HG03159 (cell line): ENCODE measurements around the gene RPS14.
"Not testable (repeated sequence)": the region's sequence is repeated elsewhere in the genome, so short reads cannot be mapped to it uniquely, and the experiment has no call there.

Experiments used
- ATAC-seq: cut with Tn5 transposase; IDR thresholded peaks from one replicate; pipeline ENCODE4 v1.9.1; 2021; ENCODE audit warnings: mild to moderate bottlenecking, moderate library complexity; ENCODE audit not compliant: unreplicated experiment

RPS14 gene

DNA sequence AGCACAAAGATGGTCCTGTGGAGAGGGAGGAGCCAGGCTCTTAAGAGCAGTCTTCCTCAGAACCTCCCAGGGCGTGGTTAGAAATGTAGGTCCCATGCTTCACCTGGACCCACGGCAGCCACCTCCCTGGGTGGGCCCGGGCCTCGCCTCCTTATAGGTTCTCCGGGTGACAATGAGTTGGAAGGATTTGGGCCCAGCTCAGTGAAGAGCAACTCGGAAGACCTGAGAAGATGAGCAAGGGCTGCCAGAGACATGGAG lies 32.1 kb upstream of the RPS14 start:
- no peak for ATAC-seq

DNA sequence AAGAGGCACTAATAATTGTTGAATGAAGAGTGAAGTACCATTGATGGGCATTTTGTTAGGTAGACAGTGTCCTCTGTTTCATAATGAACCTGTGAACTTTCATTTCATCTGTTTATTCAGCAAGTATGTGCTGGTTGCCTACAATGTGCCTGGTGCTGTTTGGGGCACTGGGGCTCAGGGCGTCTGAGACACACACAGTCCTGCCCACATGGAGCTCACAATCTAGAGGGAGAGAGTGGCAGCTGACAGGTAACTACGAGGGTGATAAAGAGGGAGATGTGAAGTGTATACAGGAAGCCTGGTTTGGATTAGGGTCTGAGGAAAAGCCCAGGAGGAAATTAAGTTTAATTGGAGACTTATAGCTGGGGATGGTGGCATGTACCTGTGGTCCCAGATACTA lies 29.9 kb upstream of the RPS14 start:
- ATAC-seq = no peak

DNA sequence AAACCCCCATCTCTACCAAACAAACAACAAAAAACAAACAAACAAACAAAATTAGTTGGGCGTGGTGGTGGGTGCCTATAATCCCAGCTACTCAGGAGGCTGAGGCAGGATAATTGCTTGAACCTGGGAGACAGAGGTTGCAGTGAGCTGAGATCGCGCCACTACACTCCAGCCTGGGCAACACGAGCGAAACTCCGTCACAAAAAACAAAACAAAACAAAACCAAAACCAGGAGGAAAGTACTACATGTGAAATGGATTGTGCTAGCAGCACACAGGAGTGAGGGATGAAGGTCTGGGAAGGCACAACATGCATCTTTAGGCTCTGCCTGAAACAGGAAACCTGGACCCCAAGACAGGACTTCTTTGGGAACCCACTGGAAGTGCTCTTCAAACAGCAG lies 27.0 kb upstream of the RPS14 start:
- not testable (repeated sequence) for ATAC-seq

DNA sequence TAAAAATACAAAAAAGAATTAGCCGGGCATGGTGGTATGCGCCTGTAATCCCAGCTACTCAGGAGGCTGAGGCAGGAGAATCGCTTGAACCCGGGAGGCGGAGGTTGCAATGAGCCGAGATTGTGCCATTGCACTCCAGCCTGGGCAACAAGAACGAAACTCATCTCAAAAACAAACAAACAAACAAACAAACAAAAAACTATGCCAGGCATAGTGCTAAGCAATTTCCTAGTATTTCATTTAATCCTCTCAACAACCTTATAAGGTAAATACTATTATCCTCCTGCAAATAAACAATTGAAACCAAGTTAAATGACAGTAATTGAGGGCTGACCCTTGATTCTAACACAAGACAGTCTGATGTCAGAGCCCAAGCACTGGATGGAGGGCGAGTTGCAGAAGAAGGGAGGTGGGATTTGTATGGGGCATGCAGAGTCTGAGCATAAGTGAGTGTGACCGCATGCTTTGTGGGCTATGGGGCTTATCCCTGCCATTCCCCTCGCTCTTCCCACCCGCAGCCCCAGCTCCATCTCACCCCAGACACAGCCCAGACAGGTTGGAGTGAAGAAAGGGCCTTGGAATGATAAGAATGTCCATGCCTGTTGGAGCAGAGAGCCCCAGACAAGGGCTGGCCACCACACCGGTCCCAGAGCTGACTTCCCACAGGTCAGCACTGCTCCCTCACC lies 24.3 kb upstream of the RPS14 start:
- no peak for ATAC-seq

DNA sequence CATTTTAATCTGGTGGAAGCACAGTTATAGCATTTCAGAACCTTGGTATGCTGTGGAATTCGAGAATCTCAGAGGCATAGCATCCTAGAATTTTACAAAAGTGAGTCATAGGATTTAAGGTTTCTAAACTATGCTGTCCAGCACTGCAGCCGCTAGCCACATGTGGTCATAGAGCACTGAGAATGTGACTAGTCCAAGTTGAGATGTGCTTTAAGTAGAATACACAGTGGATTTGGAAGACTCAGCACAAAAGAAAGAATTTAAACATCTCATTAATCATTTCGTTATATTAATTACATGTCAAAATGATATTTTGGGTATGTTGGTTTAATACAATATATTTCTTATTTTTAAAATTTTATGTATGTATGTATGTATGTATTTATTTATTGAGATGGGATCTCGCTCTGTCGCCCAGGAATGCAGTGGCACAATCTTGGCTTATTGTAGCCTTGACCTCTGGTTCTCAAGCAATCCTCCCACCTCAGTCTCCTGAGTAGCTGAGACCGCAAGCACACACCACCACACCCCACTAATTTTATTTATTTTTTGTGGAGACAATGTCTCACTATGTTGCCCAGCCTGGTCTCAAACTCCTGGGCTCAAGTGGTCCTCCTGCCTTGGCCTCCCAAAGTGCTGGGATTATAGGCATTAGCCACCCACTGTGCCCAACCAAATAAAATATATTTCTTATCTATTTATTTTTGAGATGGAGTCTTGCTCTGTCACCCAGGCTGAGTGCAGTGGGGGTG lies 20.4 kb upstream of the RPS14 start:
- ATAC-seq = no peak

DNA sequence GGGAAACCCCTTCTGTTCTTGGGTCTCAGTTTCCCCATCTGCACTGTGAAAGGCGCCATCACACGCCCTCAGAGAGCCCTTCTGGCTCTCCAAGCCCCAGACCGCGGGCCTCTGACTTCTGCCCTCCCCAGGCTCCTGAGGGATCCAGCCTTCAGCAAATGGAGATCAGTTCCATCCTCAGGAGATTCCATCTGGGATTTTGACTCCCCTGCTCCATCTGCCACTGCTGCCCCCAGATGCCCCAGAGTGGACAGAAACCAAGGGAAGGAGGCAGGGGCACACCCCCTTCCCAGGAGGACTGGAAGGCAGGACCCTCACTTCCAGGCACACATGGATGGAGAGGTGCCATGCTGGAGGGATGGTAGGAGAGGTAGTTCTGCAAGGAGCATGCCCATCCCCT lies 18.7 kb upstream of the RPS14 start:
- no peak for ATAC-seq

DNA sequence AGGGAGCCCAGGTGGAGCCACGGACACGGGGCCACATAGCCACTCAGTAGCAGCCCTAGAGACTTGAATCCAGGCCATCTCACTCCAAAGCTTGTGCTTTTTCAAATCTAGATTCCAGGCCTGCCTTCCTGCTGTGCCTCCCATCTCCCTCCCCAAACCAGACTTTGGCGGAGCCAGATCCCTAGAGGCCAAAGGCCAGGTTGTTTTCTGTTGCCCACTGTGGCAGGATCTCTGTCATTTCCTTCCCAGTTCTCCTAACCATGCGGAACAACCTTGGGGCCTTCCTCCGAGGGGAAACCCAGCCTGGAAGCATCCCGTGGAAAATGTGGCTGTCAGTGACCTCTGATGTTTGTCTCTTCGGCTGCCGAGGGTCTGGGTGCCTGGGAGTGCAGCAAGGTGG lies 16.4 kb upstream of the RPS14 start:
- no peak for ATAC-seq

DNA sequence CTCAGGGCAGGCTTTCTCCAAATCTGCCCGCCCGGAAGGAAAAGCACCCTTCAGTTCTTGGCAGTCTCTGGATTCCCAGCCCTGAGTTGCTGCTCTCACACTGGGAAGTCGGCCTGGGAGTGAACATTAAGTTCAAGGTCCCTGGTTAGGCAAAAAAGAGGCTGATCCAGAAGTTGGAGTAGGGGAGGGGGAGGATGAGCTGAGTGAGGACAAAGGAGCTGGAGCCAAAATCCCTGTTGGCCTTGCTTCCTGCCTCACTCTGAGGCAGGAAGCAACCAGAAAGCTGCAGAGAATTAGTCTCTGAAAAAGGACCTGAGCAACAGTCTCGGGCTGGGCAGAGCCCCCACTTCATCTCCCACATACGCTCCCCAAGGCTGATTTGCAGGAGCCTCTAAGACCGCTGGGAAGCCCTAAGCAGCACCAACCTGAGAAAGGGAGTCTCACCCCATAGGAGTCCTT lies 15.0 kb upstream of the RPS14 start:
- ATAC-seq = no peak

DNA sequence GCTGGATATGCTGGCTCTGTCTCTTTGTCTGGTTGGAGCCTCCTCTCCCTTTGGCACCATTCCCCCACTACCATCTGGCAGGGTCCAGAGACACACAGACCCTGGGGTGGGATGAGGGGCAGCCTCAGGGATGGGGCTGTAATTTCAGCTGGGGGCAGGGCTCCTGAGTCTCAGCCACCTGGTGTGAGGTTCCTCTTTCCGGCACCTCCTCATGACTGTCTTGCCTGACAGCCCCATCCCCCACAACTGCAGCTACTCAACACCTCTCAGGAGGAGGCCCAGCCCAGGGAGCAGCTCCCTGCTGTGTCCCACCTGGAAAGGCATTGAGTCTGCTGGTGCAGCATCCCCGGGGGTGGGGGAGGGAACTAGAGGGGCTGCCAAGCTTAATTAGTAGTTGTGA lies 11.7 kb upstream of the RPS14 start:
- ATAC-seq = peak; percentile 80

DNA sequence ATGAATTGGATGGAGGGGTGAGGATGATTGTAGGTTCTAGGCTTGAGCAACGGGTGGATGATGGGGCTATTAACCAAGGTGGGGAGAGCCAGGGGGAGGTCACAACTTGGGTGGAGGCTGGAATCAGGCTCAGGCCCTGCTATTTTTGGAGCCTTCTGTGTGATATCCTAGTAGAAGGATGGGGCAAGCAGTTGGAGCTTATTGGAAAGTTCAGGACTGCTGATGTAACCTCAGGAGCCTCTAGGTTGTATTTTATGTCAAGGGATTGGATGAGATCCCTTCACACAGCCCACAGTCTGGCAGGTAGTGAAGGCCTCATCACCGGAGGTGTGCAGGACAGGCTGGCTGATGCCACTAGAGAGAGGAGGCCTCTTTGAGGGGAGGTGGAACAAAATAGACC lies 11.2 kb upstream of the RPS14 start:
- no peak for ATAC-seq

DNA sequence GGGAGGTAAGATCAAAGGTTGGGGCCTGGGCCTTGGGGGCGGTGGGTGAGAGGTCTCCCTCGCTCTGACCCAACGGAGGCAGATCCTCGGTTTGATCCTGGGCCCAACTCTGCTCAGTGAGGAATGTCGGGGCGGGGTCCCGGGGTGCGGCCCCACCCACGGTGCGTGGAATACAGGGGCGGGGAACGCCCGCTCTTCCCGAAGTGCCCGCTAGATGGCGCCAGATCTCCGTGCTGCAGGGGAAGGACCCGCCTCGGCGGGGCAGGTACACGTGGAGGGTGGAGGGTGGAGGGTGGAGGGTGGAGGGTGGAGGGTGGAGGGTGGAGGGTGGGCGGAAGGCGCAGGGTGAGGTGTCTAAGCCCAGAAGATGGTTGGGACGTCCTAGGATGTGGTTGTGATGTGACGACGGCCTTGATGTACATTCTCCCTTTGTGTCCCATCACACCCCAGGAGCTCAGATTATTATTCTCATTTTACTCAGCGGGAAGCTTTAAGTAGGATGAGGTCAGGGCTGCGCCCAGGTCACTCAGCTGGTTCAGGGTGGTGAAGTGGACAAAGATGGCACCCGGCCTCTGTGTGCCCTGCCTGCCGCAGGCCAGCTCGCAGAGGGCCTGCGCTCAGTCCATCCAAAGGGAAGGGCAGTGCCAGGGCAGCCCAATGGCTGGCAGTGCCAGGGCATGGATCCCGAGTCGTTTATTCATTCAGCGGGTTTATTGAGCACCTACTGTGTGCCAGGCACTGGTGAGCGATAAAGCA lies 9.4 kb upstream of the RPS14 start:
- ATAC-seq = peak; percentile 71

DNA sequence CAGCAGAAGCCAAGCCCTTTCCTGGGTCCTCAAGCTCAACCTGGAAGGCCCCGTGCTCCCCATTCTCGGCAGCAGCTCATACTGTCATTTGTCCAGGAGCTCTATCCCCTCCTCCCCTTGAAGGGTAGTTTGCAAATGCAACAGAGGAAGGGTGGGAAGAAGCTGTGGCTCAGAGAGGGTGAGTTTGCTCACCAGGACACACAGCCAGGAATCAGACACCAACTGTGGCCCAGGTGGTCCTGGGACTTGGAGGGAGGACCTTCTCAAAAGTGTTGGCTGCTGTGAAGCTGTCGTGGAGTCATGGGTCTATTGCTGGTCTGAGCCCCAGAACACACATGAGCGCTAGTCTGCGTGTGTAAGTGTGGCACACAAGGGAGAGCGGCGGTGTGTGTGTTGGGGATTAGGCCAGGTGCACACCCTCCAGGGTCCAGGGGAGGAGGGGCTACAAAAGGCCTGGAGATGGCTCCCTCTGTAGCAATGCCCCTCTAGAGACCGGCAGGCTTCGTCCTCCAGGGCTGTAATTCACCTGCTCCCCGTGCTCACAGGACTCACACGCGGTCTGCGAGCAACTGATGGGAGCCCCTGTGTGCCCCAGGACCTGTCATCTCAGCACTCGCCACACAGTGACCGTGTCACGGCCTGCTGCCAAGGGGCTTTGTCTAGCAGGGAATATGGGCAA lies 8.2 kb upstream of the RPS14 start:
- no peak for ATAC-seq

DNA sequence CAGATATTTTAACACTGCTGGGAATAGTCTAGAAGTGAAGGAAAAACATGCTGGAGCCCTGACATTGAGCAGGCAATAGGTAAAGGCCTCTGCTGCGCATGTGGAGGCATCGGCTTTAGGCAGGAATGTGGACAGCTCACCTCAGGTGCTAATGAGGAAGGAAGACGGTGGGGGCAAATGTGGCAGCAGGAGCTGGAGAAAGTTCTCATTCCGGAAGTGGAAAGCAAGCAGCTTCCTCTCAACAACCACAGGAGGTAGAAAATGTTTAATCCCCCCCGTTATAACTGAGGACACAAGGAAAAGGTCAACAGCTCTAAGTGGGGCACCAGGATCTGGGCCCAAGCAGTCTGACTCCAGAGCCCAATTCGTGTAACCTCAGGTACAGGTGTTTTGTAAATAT lies 7.6 kb upstream of the RPS14 start:
- ATAC-seq = no peak

DNA sequence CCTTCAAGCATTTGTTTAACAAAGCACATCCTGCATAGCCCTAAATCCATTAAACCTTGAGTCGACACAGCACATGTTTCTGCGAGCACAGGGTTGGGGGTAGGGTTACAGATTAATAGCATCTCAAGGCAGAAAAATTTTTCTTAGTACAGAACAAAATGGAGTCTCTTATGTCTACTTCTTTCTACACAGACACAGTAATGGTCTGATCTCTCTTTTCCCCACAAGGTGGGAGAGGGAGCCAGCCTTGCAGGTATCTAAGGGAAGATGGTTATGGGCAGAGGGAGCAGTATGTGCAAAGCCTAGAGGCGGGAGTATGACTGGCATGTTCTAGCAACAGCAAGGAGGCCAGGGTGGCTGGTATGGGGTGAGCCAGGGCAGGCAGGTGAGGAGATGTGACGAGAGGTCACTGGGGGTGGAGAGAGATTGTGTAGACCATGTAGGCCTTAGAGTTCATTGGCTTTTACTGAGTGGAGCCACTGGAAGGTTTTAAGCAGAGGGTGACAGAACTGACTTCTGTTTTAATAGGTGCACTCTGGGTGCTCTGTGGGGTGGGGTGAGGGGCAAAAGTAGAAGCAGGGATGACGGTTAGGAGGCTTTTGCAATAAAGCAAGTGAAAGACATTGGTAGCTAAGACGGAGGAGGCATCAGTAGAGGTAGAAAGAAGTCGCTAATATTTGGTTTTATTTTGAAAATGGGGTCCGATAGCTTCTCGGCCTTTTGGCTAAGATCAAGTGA lies 5.1 kb upstream of the RPS14 start:
- no peak for ATAC-seq

DNA sequence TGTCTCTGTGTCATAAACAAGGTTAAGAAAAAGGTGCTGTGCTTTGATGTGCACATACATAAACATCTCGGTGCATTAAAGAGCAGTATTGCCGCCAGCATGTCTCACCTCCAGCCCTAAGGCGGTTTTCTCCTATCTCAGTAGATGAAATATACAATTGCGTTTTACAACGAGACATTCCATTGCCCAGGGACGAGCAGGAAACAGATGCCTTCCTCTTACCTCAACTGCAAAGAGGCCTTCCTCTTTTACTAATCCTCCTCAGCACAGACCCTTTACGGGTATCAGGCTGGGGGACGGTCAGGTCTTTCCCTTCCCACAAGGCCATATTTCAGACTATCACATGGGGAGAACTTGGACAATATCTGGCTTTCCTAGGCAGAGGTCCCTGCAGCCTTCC lies 4.5 kb upstream of the RPS14 start:
- ATAC-seq = not testable (repeated sequence)

DNA sequence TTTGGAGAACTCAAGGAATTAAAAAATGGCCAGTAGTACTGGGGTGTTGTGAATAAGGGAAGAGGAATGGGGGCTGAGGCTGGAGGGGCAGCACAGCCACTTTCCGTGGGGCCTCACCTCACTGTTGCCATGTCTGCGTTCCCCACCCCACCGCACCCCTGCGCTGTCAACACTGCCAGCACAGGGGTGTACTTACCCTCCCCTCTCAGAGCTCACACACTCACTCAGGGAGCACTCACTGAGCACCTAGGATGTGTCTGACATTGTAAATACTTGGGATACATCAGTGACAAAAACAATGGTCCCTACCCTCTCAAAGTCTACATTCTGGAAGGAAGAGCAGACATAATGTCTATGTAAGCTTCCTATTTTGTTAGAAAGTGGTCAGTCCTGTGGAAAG lies 3.4 kb upstream of the RPS14 start:
- no peak for ATAC-seq

DNA sequence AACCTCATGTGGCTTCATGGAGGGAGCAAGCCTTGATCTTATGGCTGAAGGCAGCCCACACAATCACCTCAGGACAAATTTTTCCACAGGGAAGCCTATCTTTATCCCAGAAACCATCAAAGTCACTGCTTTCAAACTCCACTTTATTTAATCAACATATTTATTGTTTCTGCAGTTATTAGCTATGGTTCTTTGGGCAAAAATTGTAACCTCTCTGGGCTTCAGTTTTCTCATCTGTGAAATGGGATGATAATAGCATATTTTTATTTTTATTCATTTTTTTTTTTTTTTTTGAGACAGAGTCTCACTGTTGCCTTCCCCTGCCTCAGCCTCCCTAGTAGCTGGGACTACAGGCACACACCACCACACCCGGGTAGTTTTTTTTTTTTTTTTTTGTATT lies 2.1 kb upstream of the RPS14 start:
- no peak for ATAC-seq

DNA sequence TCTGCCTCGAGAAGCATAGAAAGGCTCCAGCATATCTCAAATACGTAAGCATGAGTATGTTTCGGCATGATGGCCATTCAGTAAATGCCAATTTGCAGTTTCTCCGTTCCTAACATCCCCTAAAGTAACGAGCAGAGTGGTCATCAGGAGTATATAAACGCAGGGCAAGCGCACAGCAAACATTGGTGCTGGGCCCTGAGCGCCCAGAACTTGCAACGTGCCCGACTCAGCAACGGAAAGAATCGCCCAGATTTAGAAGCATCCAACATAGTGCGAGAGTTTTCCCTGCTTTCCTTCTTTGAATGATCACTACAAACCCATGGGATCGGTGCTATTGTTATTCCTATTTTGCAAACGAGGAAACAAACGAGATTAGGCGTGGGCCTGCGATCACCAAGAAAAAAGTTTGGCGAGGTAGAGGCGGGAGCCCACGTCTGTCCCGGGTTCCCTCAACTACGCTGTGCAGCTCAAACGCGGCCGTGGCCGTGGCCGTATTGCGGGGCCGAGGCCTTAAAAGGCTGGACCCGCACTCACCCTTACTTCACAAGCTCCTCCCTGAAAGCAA lies 505 bp downstream of the RPS14 start:
- peak; percentile 14 for ATAC-seq

DNA sequence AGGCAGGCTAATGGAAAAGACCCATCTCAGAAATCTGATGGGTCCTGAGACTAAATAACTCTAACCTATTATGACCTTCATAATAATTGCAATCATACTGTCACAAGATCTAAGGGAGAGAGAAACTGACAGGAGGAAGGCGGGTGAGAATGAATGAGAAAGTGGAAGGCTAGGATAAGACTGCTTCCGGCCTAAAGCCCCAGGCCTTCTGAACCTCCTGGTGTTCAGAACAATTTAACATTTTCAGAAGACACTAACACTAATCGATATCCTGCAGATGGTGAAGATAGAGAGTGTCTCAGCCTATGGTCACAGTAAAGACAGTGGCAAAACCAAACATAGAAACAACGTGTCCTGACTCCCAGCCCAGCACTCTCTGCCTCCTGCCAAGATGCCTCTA lies 1.2 kb downstream of the RPS14 start:
- no peak for ATAC-seq

DNA sequence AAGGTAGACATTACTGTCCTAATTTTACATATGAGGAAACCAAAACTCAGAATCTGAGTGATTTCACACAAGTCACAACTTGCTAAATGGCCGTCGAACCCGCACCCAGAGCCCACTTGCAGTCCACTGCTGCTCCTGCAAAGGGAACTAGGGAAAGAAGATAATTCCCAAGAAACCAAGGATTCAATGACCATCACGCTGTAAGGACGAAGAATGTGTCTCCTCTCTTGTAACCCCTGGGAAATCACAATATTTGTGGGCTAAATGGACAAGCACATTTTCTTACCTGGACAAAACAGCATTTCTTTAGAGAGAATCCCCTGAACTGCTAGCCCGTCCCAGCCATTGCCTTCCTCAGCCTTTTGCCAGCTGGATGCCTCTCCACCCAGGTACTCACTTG lies 2.4 kb downstream of the RPS14 start:
- no peak for ATAC-seq

DNA sequence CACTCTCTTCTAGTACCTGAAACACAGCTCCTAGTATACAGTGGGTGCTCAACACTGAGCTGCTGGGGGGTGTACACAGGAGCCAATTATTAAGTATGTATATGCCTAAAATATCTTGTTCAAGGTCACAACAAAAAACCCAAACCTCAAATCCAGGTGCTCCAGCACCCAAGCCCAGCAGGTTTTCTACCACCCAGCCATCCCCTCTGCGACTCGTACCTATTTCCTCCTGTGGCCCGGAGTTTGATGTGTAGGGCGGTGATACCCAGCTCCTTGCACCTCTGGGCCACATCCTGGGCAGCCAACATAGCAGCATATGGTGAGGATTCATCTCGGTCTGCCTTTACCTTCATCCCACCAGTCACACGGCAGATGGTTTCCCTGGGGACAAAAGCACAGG lies 3.0 kb downstream of the RPS14 start:
- ATAC-seq = no peak
